NCI-H128 (cell line): ENCODE results near the gene FLNC.

Experiments
- DNase-seq: peaks from one replicate; lab custom pipeline; 2025; ENCODE audit not compliant: unreplicated experiment; lab: John Stamatoyannopoulos, UW

The FLNC gene

DNA sequence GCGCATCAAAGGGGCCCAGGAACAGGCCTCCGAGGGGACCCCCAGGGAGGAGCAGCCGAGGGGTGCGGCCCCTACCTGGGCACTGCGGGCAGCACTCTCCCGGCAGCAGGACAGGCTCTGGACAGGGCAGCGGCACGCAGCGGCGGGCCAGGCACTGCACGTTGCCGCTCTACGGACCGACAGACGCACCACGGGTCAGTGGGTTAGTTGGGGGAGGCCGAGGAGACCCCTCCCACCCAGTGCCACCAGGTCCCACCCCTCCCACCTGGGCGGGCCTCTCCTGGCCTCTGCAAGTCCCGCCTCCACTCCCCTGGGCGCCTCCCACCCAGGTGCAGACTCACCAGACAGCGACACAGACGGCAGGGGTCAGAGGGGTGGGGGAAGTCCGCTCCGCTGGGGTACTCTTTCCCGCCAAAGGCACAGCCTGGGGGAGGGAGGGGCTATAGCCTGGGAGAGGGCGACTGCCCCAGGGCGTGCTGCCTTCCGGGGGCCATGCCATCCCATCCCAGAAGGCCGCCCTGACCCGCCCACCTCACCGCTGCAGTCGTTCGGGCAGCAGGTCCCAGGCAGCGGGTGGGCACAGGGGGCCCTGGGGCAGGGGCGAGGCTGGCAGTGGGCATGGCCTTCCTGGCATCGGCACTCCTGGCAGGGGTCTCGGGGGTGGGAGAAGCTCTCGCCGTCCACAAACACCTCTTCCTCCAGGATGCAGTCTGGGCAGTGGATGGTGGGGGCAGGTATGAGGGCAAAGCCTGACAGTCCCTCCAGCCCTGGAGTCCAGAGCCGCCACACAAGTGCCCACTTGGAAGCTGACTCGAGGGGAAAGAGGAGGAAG, 61.1 kb downstream of the FLNC start:
- no peak for DNase-seq

DNA sequence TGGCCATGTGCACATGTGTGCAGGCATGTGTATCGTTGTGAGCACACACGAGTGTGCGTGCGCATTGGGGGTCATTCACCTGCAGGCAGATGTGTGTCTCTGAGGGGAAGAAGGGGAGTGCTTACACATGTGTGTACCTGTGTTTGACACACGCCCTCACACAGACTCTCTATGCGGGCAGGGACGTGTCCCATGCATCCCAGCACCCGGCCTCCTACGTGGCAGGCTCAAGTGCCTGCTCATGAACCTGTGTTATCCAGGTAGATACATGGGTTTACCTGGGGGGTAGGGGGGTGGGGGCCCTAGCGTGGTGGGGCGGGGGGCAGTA, 61.7 kb downstream of the FLNC start:
- DNase-seq: no peak

DNA sequence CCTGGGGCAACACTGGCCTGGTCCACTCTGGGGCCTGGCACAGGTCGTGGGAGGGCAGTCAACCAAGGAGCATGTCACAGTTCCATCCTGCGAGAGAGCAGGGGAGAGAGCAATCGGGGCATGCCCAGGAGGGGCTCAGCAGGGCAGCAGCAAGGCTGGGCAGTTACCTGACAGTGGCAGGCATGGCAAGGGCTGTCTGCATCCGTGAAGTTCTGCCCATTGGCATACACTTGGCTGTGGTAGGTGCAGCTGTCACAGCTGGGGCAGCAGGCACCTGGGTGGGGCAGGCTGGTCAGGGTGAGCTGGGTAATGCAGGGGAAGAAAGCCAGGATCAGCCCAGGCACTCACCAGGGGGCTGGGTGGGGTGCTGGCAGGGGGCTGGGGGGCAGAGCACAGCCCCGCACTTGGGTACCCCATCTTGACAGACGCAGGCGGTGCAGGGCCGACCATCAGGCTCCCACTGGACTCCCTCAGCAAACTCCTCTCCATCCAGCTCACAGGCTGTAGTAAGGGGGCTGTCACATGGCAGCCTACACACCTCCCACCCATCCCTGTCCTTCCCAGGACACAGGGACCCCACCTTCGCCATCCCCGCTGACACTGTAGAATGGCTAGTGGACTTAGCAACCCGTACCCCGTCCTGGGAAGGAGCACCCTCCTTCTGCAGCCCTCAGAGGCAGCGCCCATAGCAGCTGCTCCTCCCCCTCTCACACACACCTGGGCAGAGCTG, 62.5 kb downstream of the FLNC start:
- DNase-seq: no peak

DNA sequence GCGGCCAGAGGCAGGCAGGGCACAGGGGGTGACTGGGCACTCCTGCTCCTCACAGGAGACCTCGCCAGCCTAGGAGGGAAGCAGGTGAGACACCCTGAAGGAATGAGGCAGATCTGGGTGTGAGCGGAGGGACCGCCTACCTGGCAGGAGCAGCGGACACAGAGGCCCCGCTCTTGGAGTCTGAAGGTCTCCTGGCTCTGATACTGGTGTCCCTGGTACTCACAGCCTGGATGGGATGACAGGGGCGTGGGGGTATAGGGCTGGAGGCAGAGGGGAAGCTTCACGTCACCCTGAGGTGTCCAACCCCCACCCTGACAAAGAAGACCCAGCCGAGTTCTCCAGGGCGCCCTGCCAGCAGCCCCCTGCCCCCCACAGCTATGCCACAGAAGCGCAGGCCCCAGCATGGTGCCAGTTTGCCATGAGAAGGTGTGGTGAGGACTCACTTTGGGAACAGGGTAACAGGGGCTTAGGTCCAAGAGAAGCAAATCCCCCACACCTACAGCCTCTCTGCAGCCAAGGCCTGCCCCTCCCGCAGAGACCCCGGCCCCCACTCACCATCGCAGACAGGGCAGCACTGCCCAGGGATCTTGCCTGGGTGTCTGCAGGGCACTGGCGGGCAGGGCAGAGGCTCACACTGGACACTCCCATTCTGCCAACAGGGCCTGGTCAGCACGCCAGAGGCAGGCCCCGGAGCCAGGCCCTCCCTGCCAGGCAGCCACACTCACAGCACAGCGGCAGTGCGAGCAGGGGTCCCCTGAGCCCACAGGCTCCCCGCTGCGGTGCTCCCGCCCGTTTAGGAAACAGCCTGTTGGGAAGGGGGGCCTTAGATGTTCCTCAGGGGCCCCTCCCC, 63.3 kb downstream of the FLNC start:
- no peak for DNase-seq

DNA sequence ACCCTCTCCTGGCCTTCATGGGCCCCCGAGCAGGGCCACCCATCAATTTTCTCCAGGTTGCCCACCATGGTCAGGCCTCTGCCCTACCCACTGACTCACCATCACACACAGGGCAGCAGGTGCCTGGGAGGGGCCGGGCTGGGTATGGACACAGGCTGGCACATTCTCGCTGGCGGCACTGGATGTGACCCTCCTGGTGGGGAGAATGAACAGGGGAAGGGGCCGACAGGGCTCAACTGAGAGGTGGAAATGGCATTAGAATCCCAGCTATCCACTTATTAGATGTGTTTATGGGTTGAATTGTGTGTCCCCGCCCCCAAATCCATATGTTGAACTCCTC, 63.9 kb downstream of the FLNC start:
- DNase-seq: no peak

DNA sequence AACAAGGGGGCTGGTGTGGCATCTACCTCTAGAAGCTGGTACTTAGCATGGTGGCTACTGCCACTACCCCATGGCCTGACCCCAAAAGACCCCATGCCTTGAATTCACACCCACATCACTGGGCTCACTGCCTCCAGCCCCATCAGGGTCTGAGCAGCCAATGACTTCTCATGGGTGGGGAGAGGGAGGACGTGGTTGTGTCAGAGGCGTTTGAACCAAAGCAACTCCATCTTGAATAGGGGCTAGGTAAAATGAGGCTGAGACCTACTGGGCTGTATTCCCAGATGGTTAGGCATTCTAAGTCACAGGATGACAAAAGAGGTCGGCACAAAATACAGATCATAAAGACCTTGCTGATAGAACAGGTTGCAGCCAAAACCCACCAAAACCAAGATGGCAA, 65.1 kb downstream of the FLNC start:
- DNase-seq: no peak

DNA sequence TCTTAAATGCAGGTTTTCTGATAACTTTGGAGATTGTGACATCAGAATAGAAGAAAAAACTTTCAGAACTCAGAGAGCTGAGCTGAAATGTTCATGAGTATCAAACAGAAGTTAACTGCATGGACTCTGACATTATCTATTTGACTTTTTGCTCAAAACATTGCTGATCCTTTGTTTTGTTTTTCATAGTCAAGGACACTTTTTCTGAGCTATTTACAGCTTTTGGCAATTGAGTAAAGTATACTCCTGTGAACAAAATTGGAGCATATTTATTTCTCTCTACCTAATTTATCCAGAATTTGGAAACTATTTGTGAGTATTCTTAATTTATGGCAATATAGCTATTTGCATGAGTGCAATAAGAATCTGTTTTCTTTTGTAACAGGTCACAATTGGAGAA, 69.2 kb downstream of the FLNC start:
- no peak for DNase-seq

DNA sequence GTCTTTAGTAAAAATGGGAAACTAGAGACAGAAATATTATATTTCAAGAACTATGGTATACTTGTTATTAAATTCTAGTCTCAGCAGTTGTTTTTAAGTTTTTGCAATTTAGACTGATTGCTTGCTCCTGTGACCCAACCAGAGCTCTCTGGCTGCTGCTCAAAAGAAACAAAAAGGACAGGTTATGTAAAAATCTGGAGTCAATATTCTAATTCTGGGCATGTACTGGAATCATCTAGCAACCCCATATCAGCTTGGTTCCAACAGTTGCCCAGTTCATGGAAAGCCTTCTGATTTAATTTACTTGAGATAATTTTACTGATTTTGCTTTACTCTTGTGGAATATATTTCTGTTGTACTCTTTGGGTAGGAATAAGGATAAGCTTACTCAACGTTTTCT, 70.0 kb downstream of the FLNC start:
- DNase-seq: no peak

DNA sequence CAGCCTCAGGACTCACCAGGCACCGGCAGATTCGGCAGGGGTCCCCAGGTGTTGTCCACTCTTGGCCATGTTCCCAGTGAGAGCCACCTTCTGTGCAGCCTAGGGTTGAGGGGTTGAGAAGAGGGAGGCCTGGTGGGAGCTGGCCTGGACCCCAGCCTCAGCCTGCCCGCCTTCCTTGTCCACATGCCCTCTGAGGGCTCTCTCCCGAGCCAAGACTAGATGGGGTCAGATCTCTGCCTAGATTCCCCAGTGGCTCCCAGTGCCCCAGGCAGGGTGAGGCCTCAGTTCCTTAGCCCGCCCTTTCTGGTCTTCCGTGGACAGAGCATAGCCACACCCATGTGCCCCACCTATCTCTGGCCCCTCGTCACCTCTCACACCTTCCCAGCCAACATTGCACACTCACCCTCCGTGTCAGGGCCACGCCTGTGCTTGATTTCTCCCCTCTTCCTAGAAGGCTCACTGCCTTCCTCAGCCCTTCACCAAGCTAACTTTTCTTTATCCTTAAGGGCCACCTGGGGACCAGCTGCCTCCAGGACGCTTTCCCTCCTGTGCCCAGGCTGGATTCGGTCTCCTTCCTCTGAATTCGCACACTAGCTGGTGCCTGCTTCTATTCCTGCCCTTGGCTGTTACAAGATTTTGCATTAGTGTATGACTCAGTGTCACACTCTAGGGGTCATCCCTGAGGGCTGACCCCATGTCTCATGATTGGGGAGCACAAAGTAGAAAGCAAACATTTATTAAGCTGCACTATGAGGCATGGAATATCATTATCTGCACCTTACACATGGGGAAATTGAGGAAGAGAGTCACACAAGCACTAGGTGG, 72.8 kb downstream of the FLNC start:
- no peak for DNase-seq

DNA sequence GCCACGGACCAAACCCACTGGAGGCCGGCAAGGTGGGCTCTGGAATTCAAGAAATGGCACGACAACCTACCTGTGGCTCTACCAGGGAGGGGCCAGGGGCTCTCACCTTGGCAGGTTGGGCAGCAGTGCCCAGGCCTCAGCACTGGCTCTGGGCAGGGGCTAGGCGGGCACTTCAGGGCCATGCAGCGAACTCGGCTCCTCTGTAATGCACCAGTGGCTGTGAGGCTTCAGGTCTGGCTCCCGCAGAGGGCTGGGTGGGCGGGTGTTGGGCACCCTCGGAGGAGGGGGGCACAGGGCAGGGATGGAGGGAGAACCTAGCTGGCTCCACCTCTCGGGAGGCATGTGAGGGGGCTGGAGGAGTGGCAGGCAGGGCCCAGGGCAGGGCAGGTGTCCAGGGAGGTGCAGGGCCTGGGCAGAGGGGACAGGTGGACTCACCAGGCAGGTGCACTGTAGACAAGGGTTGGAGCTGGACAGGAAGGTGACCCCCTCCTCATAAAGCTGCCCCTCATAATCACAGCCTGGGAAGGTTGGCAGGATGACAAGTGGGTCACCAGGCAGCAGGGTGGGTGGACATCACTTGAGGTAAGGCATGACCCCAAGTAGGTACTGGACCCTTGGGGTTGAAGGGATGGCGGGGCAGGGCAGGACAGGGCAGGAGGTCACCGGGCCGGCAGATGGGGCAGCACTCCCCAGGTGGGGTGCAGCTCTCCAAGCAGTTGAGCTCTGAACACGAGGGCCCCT, 73.6 kb downstream of the FLNC start:
- DNase-seq: no peak

DNA sequence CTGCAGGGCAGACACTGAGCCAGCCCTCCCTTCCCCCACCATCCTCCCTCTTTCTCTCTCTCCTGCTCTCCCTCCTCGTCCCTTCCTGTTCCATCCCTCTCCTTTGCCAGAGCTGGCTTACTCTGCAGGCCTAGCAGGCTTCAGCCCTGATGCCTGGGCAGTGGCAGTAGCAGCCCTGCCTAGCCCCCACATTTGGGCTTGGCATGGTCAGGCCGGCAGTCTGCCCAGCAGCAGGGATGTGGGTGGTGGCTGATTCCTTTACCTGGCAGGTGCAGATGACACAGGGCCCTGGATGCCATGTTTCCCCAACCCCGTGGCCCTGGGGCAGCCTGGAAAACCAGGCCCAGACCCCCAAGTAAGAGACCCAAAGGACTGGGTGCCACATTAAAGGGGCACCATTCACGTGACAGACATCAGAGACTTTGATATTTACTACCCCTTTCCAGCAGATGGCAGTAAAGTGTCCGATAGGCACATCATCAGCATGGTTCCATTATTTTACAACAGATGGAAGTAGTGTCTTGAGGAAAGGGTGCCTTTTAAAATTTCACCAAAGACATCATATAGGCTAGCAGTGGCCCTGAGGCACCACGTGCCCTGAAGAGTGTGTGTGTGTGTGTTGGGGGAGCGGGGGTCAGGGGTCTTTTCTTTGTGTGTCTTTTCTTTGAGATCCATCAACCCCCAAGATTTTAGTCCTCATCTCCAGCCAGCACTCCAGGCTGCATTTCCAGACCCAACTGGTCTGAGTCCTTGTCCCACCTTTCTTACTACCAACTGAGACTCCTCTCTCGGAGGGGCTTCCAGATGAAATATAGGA, 74.4 kb downstream of the FLNC start:
- DNase-seq: no peak

DNA sequence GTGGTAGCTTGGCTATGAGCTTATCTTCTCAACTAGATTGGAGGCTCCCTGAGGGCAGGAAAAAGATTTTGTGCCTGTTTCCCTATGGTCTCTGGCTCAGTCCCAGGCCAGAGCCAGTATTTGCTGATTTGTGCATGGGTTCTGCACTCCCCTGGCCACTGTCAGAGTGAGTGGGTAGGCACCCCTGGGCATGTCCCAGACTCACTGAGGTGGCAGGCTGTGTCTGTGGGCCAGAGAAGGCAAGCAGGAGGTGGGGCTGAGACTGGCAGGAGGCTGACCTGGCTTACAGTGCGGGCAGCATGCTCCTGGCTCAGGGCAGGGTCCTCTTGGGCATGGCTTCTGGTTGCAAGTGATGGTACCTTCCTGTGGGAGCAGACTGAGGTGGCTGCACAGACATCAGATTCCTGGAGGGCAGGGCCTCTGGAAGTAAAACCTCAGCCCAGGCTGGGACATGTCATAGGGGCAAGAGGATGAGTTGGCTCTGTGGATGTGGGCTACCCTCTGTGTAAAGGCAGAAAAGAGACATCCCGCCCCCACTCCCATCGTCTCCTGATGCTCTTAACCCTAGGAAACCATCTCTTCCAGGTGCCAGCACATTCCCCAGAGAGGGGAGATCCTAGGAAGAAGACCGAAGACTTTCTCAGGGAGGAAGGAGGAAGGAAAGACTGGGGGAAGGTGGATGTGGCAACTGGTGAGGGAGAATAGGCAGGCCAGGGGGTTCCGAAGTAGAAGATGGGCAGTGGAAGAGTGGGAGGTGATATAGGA, 76.0 kb downstream of the FLNC start:
- no peak for DNase-seq

DNA sequence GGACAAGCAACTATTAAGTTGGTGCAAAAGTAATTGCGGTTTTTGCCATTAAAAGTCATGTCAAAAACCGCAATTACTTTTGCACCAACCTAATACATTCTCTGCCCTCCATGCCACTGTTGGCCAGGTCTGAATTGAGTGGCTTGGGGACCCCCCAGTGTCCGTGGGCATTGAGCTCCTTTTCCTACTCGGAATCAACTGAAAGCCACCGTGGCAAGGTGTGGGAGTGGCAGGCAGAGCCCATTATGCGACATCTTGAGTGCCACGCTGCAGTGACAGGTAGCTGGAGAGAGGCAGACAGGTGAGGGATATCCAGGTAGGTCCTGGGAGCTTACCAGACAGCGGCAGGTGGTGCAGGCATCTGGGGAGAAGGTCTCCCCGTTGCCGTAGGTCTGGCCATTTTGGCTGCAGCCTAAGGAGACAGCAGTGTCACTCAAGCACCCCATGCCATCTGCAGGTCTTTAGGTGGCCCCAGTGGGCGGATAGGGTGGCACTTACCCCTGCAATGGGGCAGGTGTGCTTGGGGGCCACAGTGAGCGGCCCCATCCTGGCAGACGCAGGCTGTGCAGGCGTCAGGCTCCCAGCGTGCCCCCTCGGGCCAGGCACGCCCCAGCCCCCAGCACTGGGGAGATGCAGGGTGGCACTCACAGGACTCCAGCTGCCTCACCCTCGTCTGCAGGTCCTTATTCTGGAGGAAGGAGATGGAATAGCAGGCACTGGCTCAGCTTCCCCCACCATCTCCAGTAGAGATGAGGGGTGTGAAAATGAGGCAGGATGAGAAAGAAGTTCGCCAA, 76.8 kb downstream of the FLNC start:
- no peak for DNase-seq
